IMR-90 (cell line): Measurements from ENCODE around the gene CPEB1.

Experiments
- BHLHE40 ChIP-seq: fragments of 150-350 bp; IDR thresholded peaks from 2 replicates; pipeline ENCODE4 v1.6.1; 2016; ENCODE audit warnings: mild to moderate bottlenecking, low read depth, low read length
- CEBPB ChIP-seq: IDR thresholded peaks from 2 replicates; pipeline ENCODE4 v1.6.1; 2012; ENCODE audit warnings: low read depth, low read length, improper control_type of control experiment
- CTCF ChIP-seq: conservative IDR thresholded peaks from 2 replicates; pipeline ENCODE4 v1.5.1; 2012; ENCODE audit warnings: mild to moderate bottlenecking, low read depth, low read length, improper control_type of control experiment
- ELK1 ChIP-seq: fragments of 150-350 bp; IDR thresholded peaks from 2 replicates; pipeline ENCODE4 v1.6.1; 2016; ENCODE audit warnings: low read depth, mild to moderate bottlenecking, low read length, moderate library complexity, borderline replicate concordance
- MAFK ChIP-seq: IDR thresholded peaks from 2 replicates; pipeline ENCODE4 v1.6.1; 2012; ENCODE audit warnings: low read depth, low read length, improper control_type of control experiment
- MXI1 ChIP-seq: IDR thresholded peaks from 2 replicates; pipeline ENCODE4 v1.6.1; 2012; ENCODE audit warnings: low read depth, mild to moderate bottlenecking, low read length, moderate library complexity, borderline replicate concordance
- POLR2A ChIP-seq: IDR thresholded peaks from 2 replicates; pipeline ENCODE4 v1.6.1; 2012; ENCODE audit warnings: mild to moderate bottlenecking, low read depth, low read length
- RAD21 ChIP-seq: IDR thresholded peaks from 2 replicates; pipeline ENCODE4 v1.6.1; 2012; ENCODE audit warnings: low read length, improper control_type of control experiment
- RFX5 ChIP-seq: IDR thresholded peaks from 2 replicates; pipeline ENCODE4 v1.8.0; 2012; ENCODE audit warnings: low read depth, mild to moderate bottlenecking, low read length, moderate library complexity
- SMC3 ChIP-seq: fragments of 150-350 bp; IDR thresholded peaks from 2 replicates; pipeline ENCODE4 v1.6.1; 2016; ENCODE audit warnings: low read depth, mild to moderate bottlenecking, antibody characterized with exemption, low read length, moderate library complexity

- TF ChIP-seq CTCF: no peak
- no peak for TF ChIP-seq POLR2A
- TF ChIP-seq BHLHE40: no peak
- TF ChIP-seq RFX5: no peak
- no peak for TF ChIP-seq MXI1
- no peak for TF ChIP-seq MAFK
- no peak for TF ChIP-seq ELK1
- TF ChIP-seq SMC3: no peak
- no peak for TF ChIP-seq CEBPB
- no peak for TF ChIP-seq RAD21
Observed at GRCh38 chr15:82530006-82530405, 117.2 kb downstream of the CPEB1 start.
